ENCODE measurements around the gene CPPED1.

CPPED1 gene

GRCh38 chr16:12649356-12649755, 154.3 kb downstream of the CPPED1 start:
- DNase-seq: no peak

- DNase-seq: peak in 43 of 56 donors; percentile 2 to 69 (median 31)
Measured at GRCh38 chr16:12646490-12647274, 157.0 kb downstream of the CPPED1 start.

- no peak for DNase-seq
Measured at GRCh38 chr16:12646098-12646489, 157.6 kb downstream of the CPPED1 start.

DNA sequence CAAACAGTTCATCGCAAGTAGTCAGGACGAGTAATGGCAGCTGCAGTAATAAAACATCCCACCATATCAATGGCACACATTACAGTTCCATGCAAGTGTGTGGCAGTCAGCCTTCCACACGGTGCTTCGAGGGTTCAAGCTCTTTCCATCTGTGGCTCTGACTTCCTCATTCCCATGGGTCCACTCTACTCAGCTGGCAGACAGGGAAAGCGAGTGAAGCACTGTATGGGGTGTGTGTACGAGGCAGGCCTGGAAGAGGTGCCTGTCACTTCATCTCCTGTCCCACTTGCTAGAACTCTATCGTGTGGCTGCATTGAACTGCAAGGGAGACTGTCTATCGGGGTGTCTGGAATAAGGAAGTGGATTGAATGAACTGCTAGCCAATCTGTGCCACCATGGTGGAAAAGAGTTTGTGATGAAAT, 160.6 kb downstream of the CPPED1 start:
- DNase-seq: no peak

DNA sequence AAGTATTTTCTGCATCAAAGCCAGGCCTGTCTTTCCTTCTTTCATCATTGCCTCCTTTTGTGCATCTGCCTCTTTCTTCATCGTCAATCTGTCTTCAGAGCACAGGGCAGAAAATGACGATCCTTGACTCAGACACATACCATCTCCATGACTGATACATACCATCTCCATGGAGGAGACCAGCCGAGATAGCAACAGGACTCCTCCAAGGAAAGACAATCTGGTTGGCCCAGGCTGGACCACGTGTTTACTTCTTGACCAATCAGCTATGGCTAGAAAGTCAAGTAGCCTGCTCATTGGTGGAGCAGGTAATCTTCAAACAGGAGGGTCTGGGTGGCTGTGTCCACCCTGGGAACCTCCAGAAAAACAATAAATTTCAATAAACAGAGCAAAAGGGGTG, 164.6 kb downstream of the CPPED1 start:
- no peak for DNase-seq

DNA sequence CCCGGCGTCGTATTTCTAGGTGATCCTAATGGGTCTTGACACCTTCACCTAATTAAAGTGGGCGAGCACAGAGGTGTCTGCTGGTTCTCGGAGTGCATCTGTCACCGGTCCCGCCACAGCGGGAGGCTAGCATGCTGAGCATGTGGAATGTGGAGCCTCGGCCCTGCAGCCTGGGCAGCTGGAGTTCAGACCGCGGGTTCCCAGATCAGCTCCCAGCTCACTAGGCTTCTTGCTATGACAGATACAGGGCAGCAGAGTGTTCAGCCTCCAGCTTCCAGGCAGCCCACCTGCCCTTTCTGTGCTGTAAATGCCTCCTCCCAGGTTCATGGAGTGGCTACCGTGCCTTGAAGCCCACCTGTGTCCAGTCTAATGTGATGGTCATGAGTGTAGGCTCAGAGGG, 166.7 kb downstream of the CPPED1 start:
- no peak for DNase-seq

- no peak for DNase-seq
Measured at GRCh38 chr16:12629271-12629670, 174.4 kb downstream of the CPPED1 start.

- no peak for DNase-seq
Measured at GRCh38 chr16:12628536-12628935, 175.2 kb downstream of the CPPED1 start.

GRCh38 chr16:12627394-12627793, 176.3 kb downstream of the CPPED1 start:
- DNase-seq: no peak

GRCh38 chr16:12626411-12626810, 177.3 kb downstream of the CPPED1 start:
- no peak for DNase-seq

DNA sequence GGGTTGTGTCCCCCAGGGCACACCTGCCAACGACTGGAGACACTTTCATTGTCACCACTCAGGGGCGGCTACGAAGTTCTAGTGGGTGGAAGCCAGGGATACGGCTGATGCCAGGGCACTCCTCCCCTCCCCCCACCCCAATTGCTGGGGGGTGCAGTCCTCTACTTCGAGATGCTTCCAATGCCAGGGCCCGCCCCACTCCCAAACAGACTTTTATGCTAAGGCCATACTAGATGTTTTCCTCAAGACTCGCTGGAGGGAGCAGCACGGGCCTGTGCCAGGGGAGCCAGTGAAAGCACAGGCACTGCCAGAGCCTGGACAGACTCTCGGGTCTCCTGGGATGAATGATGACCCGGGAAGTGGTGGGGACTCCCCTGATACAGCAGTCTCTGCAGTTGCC, 178.0 kb downstream of the CPPED1 start:
- no peak for DNase-seq

GRCh38 chr16:12625068-12625467, 178.6 kb downstream of the CPPED1 start:
- peak in 14 of 56 donors; percentile 0 to 43 (median 11) for DNase-seq

GRCh38 chr16:12620150-12620549, 183.5 kb downstream of the CPPED1 start:
- no peak for DNase-seq

GRCh38 chr16:12618515-12618914, 185.2 kb downstream of the CPPED1 start:
- no peak for DNase-seq

DNA sequence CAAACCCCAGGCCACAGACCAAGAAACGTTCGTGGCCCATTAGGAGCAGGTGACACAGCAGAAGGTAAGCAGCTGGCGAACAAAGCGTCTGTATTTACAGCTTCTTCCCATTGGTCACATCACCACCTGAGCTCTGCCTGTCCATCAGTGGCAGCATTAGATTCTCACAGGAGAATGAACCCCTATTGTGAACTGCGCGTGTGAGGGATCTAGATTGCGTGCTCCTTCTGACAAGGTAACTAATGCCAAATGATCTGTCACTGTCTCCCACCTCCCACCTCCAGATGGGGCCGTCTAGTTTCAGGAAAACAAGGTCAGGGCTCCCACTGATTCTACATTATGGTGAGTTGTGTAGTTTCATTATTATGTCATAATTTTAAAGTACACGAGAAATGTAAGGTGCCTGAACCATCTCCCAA, 186.3 kb downstream of the CPPED1 start:
- DNase-seq: no peak

DNA sequence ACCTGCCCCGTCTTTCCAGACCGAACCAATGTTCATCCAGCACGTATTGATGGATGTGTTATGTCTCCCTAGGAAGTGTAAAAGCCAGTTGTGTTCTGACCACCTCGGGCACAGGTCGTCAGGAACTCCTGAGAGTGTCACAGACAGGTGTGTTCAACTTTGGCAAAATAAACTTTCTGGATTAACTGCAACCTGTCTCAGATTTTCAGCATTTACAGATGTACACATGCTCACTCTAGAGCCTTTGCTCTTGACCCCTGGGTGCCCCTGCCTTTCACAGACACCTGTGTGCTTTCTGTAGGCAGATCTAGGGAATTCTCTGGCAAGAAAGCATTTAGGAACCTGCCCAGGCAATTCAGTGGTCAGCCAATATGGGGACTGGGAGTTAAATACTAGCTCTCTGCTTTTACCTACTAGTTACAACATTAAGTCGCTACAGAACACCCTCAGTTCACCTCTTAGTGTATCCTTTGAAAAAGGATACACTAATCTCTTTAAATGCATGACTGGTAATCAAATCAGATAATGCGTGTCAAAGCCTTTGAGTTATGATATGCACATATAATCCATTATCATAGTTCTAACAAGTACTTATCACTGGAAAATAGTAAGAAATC, 188.9 kb downstream of the CPPED1 start:
- DNase-seq: no peak

- DNase-seq: no peak
Measured at GRCh38 chr16:12613992-12614661, 189.6 kb downstream of the CPPED1 start.

DNA sequence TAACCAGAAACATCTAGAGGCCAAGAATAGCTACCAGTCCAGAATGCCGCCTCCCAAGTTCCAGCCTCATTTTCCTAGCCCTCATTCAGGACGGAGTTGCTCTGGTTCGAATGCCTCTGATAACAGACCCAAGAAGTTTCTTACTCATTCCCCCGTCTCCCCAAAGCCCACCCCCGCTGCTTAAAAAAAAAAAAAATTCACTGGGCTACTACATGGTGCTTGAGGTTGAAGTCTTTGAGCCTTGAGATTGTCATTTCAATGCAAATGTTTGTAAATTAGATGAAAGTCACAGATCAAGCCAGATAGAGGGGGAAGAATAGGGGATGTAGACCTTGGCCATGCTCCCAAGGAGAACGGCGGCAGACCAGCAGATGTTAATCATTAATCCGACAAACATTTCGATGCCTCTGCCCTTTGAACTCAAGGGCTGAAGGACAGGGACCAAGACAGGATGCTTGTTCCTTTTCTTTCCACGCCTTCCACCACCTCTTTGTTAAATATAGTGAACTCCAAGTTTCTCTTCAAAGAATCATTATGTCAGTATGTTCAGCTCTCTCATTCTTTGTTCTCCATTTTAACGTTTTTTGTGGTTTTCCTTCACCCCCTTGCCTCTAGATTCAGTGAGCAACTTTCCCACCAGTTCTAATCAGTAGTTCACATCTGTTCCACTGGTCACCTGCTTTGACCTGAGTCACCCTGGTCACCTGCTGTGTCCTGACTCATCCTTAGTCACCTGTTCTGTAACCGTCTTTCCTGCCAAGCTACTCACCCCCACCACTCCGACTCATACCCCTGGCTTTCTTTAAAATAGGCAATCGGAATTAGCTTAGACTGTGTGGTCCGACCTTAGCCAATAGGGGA, 190.3 kb downstream of the CPPED1 start:
- DNase-seq: no peak

- no peak for DNase-seq
Measured at GRCh38 chr16:12612598-12613101, 191.0 kb downstream of the CPPED1 start.

- no peak for DNase-seq
Measured at GRCh38 chr16:12611916-12612597, 191.6 kb downstream of the CPPED1 start.

DNA sequence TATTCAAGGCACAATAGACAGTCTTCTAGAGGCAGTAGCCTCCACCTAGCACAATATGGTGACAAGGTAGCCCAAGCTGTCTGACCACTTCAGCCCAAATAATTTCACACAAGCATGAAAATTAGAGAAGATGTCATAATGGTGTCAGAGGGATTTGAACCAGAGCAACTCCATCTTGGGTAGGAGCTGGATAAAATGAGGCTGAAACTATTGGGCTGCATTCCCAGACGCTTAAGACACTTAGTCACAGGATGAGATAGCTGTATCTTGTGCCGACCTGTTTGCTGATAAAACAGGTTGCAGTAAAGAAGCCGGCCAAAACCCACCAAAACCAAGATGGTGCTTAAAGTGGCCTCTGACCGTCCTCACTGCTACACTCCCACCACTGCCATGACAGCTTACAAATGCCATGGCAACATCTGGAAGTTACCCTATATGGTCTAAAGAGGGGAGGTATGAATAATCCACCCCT, 192.6 kb downstream of the CPPED1 start:
- DNase-seq: no peak

Data from nucleus accumbens (tissue), 56 donors.